ENCODE results near the gene UFD1. TPM values are rescaled to one million over a fixed set of nuclear protein-coding genes. Genes with fewer than 3 reads are reported as not detected.

UFD1 gene
- total and polyA plus RNA-seq, 3 donors from 2014 or later = 46.1 to 86.6 (median 54.5) TPM

GRCh38 chr22:19477321-19478044, 1.5 kb downstream of the UFD1 start:
- no peak for DNase-seq
- intact Hi-C loops (cut with DNase I; ENCODE audit: low total_unique reads) = no loop called here

DNA sequence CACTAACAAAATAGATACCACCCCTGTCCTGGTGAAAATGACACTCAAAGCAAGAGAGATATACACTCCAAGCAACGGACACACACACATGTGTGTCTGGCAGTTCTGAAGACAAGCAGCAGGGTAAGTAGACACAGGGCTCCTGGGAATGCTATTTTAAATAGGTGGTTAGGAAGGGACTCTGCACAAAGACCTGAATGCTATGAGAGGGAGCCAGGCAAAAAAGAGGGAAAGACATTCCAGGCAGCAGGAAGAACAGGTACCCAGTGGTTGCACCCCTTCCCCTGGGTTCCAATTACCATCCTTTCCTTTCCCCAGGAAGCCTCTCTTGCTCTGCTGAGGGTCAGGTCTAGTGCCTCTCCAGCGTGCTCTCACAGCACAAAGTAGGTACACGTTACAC, 3.0 kb downstream of the UFD1 start:
- intact Hi-C loops (cut with DNase I; ENCODE audit: low total_unique reads) = no loop called here
- Histone ChIP-seq H3K4me3 (no peak overlapping the region), H3K9me3 (no peaks in the 10 kb centered on the region), H3K27me3 (no peaks in the 10 kb centered on the region), H3K4me1 (peaks cover 34% of the 10 kb centered on the region), H3K36me3 (ENCODE audit: low read depth, missing control alignments) (no peaks in the 10 kb centered on the region), H3K27ac (no peak overlapping the region)
- DNase-seq = no peak
- TF ChIP-seq POLR2A (IDR thresholded peaks at IDR 0.05) = no peak
- TF ChIP-seq CTCF (IDR thresholded peaks at IDR 0.05) = no peak
- WGBS, 2 donors = 59 to 64% methylated on average over 3 of the region's 3 CpGs

More at GRCh38 chr22:19477321-19478044, 1.5 kb downstream of the UFD1 start:
- TF ChIP-seq POLR2A (IDR thresholded peaks at IDR 0.05) (no peak), CTCF (IDR thresholded peaks at IDR 0.05) (peak in 1 of 3 experiments; percentile 16)
- Histone ChIP-seq H3K27ac (peak overlapping the region in 1 of 2 donors; percentile 99), H3K4me3 (peak overlapping the region; percentile 77 to 86), H3K9me3 (no peaks in the 10 kb centered on the region), H3K36me3 (ENCODE audit: low read depth, missing control alignments) (no peaks in the 10 kb centered on the region), H3K4me1 (peaks cover 34% of the 10 kb centered on the region), H3K27me3 (no peaks in the 10 kb centered on the region)
- 20 to 21% methylated on average over 5 of the region's 5 CpGs for WGBS, 2 donors

GRCh38 chr22:19473578-19473977, 5.4 kb downstream of the UFD1 start:
- H3K9me3 ChIP-seq = no peaks in the 10 kb centered on the region
- peaks cover 29% of the 10 kb centered on the region for H3K4me1 ChIP-seq
- no peaks in the 10 kb centered on the region for H3K27me3 ChIP-seq
- intact Hi-C loops (cut with DNase I; ENCODE audit: low total_unique reads) = no loop called here
- H3K4me3 ChIP-seq = no peak overlapping the region
- DNase-seq = no peak
- no peaks in the 10 kb centered on the region for H3K36me3 ChIP-seq (ENCODE audit: low read depth, missing control alignments)
- TF ChIP-seq CTCF (IDR thresholded peaks at IDR 0.05) = no peak
- TF ChIP-seq POLR2A (IDR thresholded peaks at IDR 0.05) = no peak
- WGBS, 2 donors = 68 to 69% methylated on average over 3 of the region's 3 CpGs
- no peak overlapping the region for H3K27ac ChIP-seq

- Histone ChIP-seq H3K9me3 (no peaks in the 10 kb centered on the region), H3K4me1 (peaks cover 19% of the 10 kb centered on the region), H3K27ac (no peak overlapping the region), H3K27me3 (no peaks in the 10 kb centered on the region), H3K4me3 (no peak overlapping the region), H3K36me3 (ENCODE audit: low read depth, missing control alignments) (no peaks in the 10 kb centered on the region)
- WGBS, 2 donors = 92 to 95% methylated on average over 8 of the region's 8 CpGs
- intact Hi-C loops (cut with DNase I; ENCODE audit: low total_unique reads) = no loop called here
- TF ChIP-seq POLR2A (IDR thresholded peaks at IDR 0.05) (no peak), CTCF (IDR thresholded peaks at IDR 0.05) (no peak)
- DNase-seq = no peak
Observed at GRCh38 chr22:19472233-19472632, 6.8 kb downstream of the UFD1 start.

DNA sequence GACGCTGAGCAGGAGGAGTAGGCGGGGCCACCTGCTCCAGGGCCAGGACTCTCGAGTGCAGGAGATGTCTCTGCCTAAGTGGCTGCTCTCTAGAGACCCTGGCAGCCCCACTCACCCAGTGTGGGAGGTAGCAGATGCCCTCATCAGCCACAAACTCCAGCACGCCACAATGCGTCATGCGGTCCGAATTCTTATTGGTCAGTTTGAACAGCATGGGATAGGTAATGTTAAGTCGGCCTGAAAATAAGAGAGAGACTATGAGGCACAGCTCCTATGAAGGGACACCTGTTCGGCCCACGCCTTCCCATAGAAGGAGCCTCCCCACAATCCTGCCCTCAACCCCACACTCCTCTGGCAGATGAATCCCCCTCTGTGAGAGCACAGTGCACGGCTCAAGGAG, 7.4 kb downstream of the UFD1 start:
- no peak overlapping the region for H3K4me3 ChIP-seq
- H3K4me1 ChIP-seq = peaks cover 15% of the 10 kb centered on the region
- TF ChIP-seq CTCF (IDR thresholded peaks at IDR 0.05) (no peak), POLR2A (IDR thresholded peaks at IDR 0.05) (no peak)
- DNase-seq = no peak
- no peaks in the 10 kb centered on the region for H3K36me3 ChIP-seq (ENCODE audit: low read depth, missing control alignments)
- no peak overlapping the region for H3K27ac ChIP-seq
- H3K9me3 ChIP-seq = no peaks in the 10 kb centered on the region
- intact Hi-C loops (cut with DNase I; ENCODE audit: low total_unique reads) = no loop called here
- WGBS, 2 donors = 91 to 94% methylated on average over 10 to 11 of the region's 11 CpGs
- no peaks in the 10 kb centered on the region for H3K27me3 ChIP-seq
